Lung microvascular endothelial cell (primary cell): ENCODE results near the gene LIPC. TPM values are rescaled to one million over a fixed set of nuclear protein-coding genes. Genes with fewer than 3 reads are reported as not detected.

ENCODE experiments used
- DNase-seq, 2 donors: peaks; one replicate each; pipeline versions ENCODE4 v3.0.0 to v3.0.0-alpha.2; 2010; ENCODE audit warnings: low read depth in 2 of 2
- total RNA-seq: library from RNA; depleted of rRNA; stranded (reverse); fragments of >200 nt; gene quantifications from 2 replicates; pipeline ENCODE4 v1.2.1, GENCODE V29; 2014

The LIPC gene
- total RNA-seq, 1 donor from 2014 or later = not detected

GRCh38 chr15:58552505-58553364 lies 120.9 kb downstream of the LIPC start:
- DNase-seq = no peak

GRCh38 chr15:58553365-58553918 lies 121.7 kb downstream of the LIPC start:
- no peak for DNase-seq

- no peak for DNase-seq
These were observed 123.0 kb downstream of the LIPC start for GRCh38 chr15:58554758-58555157.

GRCh38 chr15:58555162-58556027 lies 123.6 kb downstream of the LIPC start:
- DNase-seq = no peak

GRCh38 chr15:58556028-58556361 lies 124.2 kb downstream of the LIPC start:
- DNase-seq = no peak

GRCh38 chr15:58556541-58556940 lies 124.8 kb downstream of the LIPC start:
- DNase-seq = no peak

- DNase-seq = no peak
These were observed 127.0 kb downstream of the LIPC start for GRCh38 chr15:58558777-58559176.

- no peak for DNase-seq
These were observed 128.3 kb downstream of the LIPC start for GRCh38 chr15:58559904-58560588.

GRCh38 chr15:58561321-58561720 lies 129.5 kb downstream of the LIPC start:
- DNase-seq = no peak

- no peak for DNase-seq
These were observed 130.3 kb downstream of the LIPC start for GRCh38 chr15:58562135-58562534.

GRCh38 chr15:58564981-58565380 lies 133.2 kb downstream of the LIPC start:
- DNase-seq = no peak

- no peak for DNase-seq
These were observed 133.8 kb downstream of the LIPC start for GRCh38 chr15:58565619-58566018.

GRCh38 chr15:58566029-58566428 lies 134.2 kb downstream of the LIPC start:
- DNase-seq = no peak

- DNase-seq = peak in 1 of 2 donors; percentile 72
These were observed 136.4 kb downstream of the LIPC start for GRCh38 chr15:58568157-58568571.

GRCh38 chr15:58569455-58569854 lies 137.7 kb downstream of the LIPC start:
- DNase-seq = no peak

GRCh38 chr15:58571491-58571890 lies 139.7 kb downstream of the LIPC start:
- DNase-seq = no peak

- no peak for DNase-seq
These were observed 140.7 kb downstream of the LIPC start for GRCh38 chr15:58572521-58572920.

GRCh38 chr15:58573270-58573669 lies 141.5 kb downstream of the LIPC start:
- no peak for DNase-seq

- no peak for DNase-seq
These were observed 142.8 kb downstream of the LIPC start for GRCh38 chr15:58574631-58575030.

- DNase-seq = no peak
These were observed 143.4 kb downstream of the LIPC start for GRCh38 chr15:58575045-58575786.

GRCh38 chr15:58576657-58577056 lies 144.9 kb downstream of the LIPC start:
- DNase-seq = no peak
